ENCODE data around the gene BLM. TPM values are rescaled to one million over a fixed set of nuclear protein-coding genes. Genes with fewer than 3 reads are reported as not detected.

BLM gene
- total RNA-seq, 2 donors from 2014 or later, result 29.6 to 34.9 TPM

GRCh38 chr15:90677807-90678790 lies 39.0 kb upstream of the BLM start:
- TF ChIP-seq CTCF (conservative IDR thresholded peaks at IDR 0.05), result no peak
- no peaks in the 10 kb centered on the region for H3K27me3 ChIP-seq (ENCODE audit: control insufficient read depth, insufficient read depth, low read length, poor library complexity, severe bottlenecking)
- WGBS, 2 experiments (ENCODE audit: insufficient coverage in 1 of 2, insufficient read length in 1 of 2), result 94 to 95% methylated on average over 6 to 10 of the region's 12 CpGs
- Mint-ChIP-seq H3K9me3 (no peaks in the 10 kb centered on the region), H3K4me3 (no peak overlapping the region), H3K4me1 (no peaks in the 10 kb centered on the region), H3K27ac (no peak overlapping the region), H3K36me3 (ENCODE audit: low read depth) (no peaks in the 10 kb centered on the region), H3K27me3 (ENCODE audit: insufficient read depth) (no peaks in the 10 kb centered on the region)
- H3K4me3 ChIP-seq (ENCODE audit: low read length), result no peak overlapping the region
- no peak overlapping the region for H3K9ac ChIP-seq (ENCODE audit: extremely low read depth, low read length, poor library complexity, severe bottlenecking)
- H3K9me3 ChIP-seq (ENCODE audit: control insufficient read depth, low read length), result no peaks in the 10 kb centered on the region
- H3K27ac ChIP-seq (ENCODE audit: low read depth, low read length), result no peak overlapping the region
- no peak for DNase-seq
- no peaks in the 10 kb centered on the region for H3K36me3 ChIP-seq (ENCODE audit: control insufficient read depth, insufficient read depth, low read length)
- no peaks in the 10 kb centered on the region for H3K4me1 ChIP-seq (ENCODE audit: control insufficient read depth, insufficient read depth, low read length)

GRCh38 chr15:90679959-90680358 lies 37.2 kb upstream of the BLM start:
- 95% methylated on average over 3 of the region's 3 CpGs; no CpG with 5 or more reads in 1 of the 2 experiments for WGBS, 2 experiments (ENCODE audit: insufficient coverage in 1 of 2, insufficient read length in 1 of 2)

GRCh38 chr15:90680371-90680935 lies 36.7 kb upstream of the BLM start:
- H3K9ac ChIP-seq (ENCODE audit: extremely low read depth, low read length, poor library complexity, severe bottlenecking), result no peak overlapping the region
- no peaks in the 10 kb centered on the region for H3K36me3 Mint-ChIP-seq (ENCODE audit: low read depth)
- no peak overlapping the region for H3K4me3 Mint-ChIP-seq
- no peak for DNase-seq
- no peak for TF ChIP-seq CTCF (conservative IDR thresholded peaks at IDR 0.05)
- H3K9me3 Mint-ChIP-seq, result no peaks in the 10 kb centered on the region
- 81 to 84% methylated on average over 3 to 6 of the region's 6 CpGs for WGBS, 2 experiments (ENCODE audit: insufficient coverage in 1 of 2, insufficient read length in 1 of 2)
- no peaks in the 10 kb centered on the region for H3K9me3 ChIP-seq (ENCODE audit: control insufficient read depth, low read length)
- H3K27ac Mint-ChIP-seq, result no peak overlapping the region
- no peaks in the 10 kb centered on the region for H3K4me1 ChIP-seq (ENCODE audit: control insufficient read depth, insufficient read depth, low read length)
- H3K27me3 Mint-ChIP-seq (ENCODE audit: insufficient read depth), result peaks cover 5% of the 10 kb centered on the region
- H3K36me3 ChIP-seq (ENCODE audit: control insufficient read depth, insufficient read depth, low read length), result no peaks in the 10 kb centered on the region
- H3K4me3 ChIP-seq (ENCODE audit: low read length), result no peak overlapping the region
- H3K4me1 Mint-ChIP-seq, result peaks cover 5% of the 10 kb centered on the region
- H3K27me3 ChIP-seq (ENCODE audit: control insufficient read depth, insufficient read depth, low read length, poor library complexity, severe bottlenecking), result no peaks in the 10 kb centered on the region
- H3K27ac ChIP-seq (ENCODE audit: low read depth, low read length), result no peak overlapping the region

More at GRCh38 chr15:90679959-90680358, 37.2 kb upstream of the BLM start:
- Mint-ChIP-seq H3K27me3 (ENCODE audit: insufficient read depth) (peaks cover 3% of the 10 kb centered on the region), H3K27ac (no peak overlapping the region), H3K4me1 (peaks cover 5% of the 10 kb centered on the region), H3K9me3 (no peaks in the 10 kb centered on the region), H3K4me3 (no peak overlapping the region), H3K36me3 (ENCODE audit: low read depth) (no peaks in the 10 kb centered on the region)
- no peak for DNase-seq
- no peaks in the 10 kb centered on the region for H3K4me1 ChIP-seq (ENCODE audit: control insufficient read depth, insufficient read depth, low read length)
- H3K27me3 ChIP-seq (ENCODE audit: control insufficient read depth, insufficient read depth, low read length, poor library complexity, severe bottlenecking), result no peaks in the 10 kb centered on the region
- no peaks in the 10 kb centered on the region for H3K36me3 ChIP-seq (ENCODE audit: control insufficient read depth, insufficient read depth, low read length)
- H3K27ac ChIP-seq (ENCODE audit: low read depth, low read length), result no peak overlapping the region
- no peaks in the 10 kb centered on the region for H3K9me3 ChIP-seq (ENCODE audit: control insufficient read depth, low read length)
- H3K4me3 ChIP-seq (ENCODE audit: low read length), result no peak overlapping the region
- TF ChIP-seq CTCF (conservative IDR thresholded peaks at IDR 0.05), result no peak
- H3K9ac ChIP-seq (ENCODE audit: extremely low read depth, low read length, poor library complexity, severe bottlenecking), result no peak overlapping the region

All from endodermal cell (in vitro differentiated cells).